Measurements from ENCODE around the gene PLCB4.

Gene PLCB4

GRCh38 chr20:9478771-9479170 lies 409.9 kb downstream of the PLCB4 start:
- DNase-seq, result no peak

- DNase-seq, result no peak
Measured at GRCh38 chr20:9480066-9480465, 411.2 kb downstream of the PLCB4 start.

- no peak for DNase-seq
Measured at GRCh38 chr20:9482180-9482579, 413.3 kb downstream of the PLCB4 start.

GRCh38 chr20:9483131-9483530 lies 414.2 kb downstream of the PLCB4 start:
- DNase-seq, result no peak

GRCh38 chr20:9485614-9486340 lies 416.9 kb downstream of the PLCB4 start:
- DNase-seq, result no peak

GRCh38 chr20:9487231-9487630 lies 418.3 kb downstream of the PLCB4 start:
- DNase-seq, result no peak

- no peak for DNase-seq
Measured at GRCh38 chr20:9488063-9488462, 419.2 kb downstream of the PLCB4 start.

GRCh38 chr20:9490161-9490560 lies 421.3 kb downstream of the PLCB4 start:
- DNase-seq, result no peak

- DNase-seq, result no peak
Measured at GRCh38 chr20:9490631-9491030, 421.7 kb downstream of the PLCB4 start.

- DNase-seq, result no peak
Measured at GRCh38 chr20:9491324-9491723, 422.4 kb downstream of the PLCB4 start.

GRCh38 chr20:9492067-9492466 lies 423.2 kb downstream of the PLCB4 start:
- no peak for DNase-seq

- DNase-seq, result no peak
Measured at GRCh38 chr20:9493803-9494202, 424.9 kb downstream of the PLCB4 start.

GRCh38 chr20:9495701-9496100 lies 426.8 kb downstream of the PLCB4 start:
- DNase-seq, result no peak

- no peak for DNase-seq
Measured at GRCh38 chr20:9496155-9496554, 427.3 kb downstream of the PLCB4 start.

- DNase-seq, result no peak
Measured at GRCh38 chr20:9498322-9498721, 429.4 kb downstream of the PLCB4 start.

GRCh38 chr20:9499126-9499899 lies 430.4 kb downstream of the PLCB4 start:
- no peak for DNase-seq

GRCh38 chr20:9500121-9500520 lies 431.2 kb downstream of the PLCB4 start:
- DNase-seq, result no peak

GRCh38 chr20:9501473-9501872 lies 432.6 kb downstream of the PLCB4 start:
- no peak for DNase-seq

- no peak for DNase-seq
Measured at GRCh38 chr20:9503526-9504245, 434.8 kb downstream of the PLCB4 start.

- no peak for DNase-seq
Measured at GRCh38 chr20:9506280-9506821, 437.5 kb downstream of the PLCB4 start.

- DNase-seq, result no peak
Measured at GRCh38 chr20:9506964-9507369, 438.1 kb downstream of the PLCB4 start.

- no peak for DNase-seq
Measured at GRCh38 chr20:9507544-9508239, 438.8 kb downstream of the PLCB4 start.

- DNase-seq, result no peak
Measured at GRCh38 chr20:9508240-9508661, 439.4 kb downstream of the PLCB4 start.

Data from NCI-H1092 (cell line).